ENCODE results near the gene CNTNAP2. TPM values are rescaled to one million over a fixed set of nuclear protein-coding genes. Genes with fewer than 3 reads are reported as not detected.

The CNTNAP2 gene
- total RNA-seq, 1 donor from 2014 or later = 5.4 TPM

DNA sequence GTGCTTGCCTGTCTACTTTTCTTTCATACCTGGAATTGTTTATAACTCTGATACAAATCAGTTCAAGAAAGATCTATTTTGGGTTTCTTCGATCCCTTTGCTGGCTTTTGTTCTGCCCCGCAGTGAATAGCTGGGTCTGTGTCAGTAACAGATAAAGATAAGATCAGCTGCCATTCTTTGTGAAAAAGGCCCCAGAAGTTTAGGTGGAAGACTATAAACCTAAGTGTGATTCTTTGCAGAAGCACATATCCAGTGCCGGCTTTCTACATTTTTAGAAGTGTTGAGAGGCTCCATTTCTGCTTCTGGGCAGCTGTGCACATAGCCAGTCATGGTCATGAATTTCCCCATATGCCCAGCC, 1787.6 kb downstream of the CNTNAP2 start:
- Mint-ChIP-seq H3K36me3 (ENCODE audit: low read depth, unreplicated experiment) (peaks cover 15% of the 10 kb centered on the region), H3K27ac (ENCODE audit: unreplicated experiment) (no peak overlapping the region), H3K27me3 (ENCODE audit: unreplicated experiment) (peaks cover 4% of the 10 kb centered on the region), H3K4me3 (ENCODE audit: unreplicated experiment) (no peak overlapping the region), H3K9me3 (ENCODE audit: unreplicated experiment) (peaks cover 13% of the 10 kb centered on the region), H3K4me1 (ENCODE audit: unreplicated experiment) (no peaks in the 10 kb centered on the region)
- no peak for DNase-seq (ENCODE audit: low spot score)
- TF ChIP-seq, protein P1, sequence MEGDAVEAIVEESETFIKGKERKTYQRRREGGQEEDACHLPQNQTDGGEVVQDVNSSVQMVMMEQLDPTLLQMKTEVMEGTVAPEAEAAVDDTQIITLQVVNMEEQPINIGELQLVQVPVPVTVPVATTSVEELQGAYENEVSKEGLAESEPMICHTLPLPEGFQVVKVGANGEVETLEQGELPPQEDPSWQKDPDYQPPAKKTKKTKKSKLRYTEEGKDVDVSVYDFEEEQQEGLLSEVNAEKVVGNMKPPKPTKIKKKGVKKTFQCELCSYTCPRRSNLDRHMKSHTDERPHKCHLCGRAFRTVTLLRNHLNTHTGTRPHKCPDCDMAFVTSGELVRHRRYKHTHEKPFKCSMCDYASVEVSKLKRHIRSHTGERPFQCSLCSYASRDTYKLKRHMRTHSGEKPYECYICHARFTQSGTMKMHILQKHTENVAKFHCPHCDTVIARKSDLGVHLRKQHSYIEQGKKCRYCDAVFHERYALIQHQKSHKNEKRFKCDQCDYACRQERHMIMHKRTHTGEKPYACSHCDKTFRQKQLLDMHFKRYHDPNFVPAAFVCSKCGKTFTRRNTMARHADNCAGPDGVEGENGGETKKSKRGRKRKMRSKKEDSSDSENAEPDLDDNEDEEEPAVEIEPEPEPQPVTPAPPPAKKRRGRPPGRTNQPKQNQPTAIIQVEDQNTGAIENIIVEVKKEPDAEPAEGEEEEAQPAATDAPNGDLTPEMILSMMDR (IDR thresholded peaks at IDR 0.05; ENCODE audit: unreplicated experiment) = no peak

DNA sequence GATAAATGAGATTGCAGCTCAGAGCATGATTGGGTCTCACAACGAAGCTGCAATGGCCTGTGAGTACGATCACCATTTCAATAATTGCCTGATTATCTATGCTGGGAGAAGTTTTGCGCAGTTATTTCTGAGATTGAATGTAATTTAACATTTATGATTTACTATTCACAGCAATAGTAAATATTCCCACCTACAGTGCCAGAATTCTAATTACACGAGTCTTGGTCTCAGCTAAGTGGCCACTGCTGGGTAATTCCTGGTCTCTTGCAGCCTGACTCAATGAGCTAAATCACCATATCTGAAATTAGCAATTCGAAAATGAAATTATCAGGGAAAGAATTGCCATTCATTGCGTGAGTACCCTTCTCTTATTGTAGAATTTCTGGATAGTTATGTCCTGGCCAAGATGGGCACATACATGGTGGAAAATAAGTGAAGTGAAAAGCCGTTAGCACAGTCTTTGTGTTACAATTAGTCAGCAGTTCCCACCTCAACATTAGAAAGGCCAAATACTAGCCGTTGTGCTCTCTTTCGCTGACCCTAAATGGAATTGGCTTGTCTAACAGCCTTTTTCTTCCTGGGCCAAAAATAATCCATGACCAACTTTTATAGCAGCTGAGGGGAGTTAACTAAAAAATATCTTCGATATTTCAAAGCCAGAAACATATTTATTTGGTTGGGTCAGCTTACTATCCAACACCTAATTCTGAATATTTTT, 1793.0 kb downstream of the CNTNAP2 start:
- DNase-seq (ENCODE audit: low spot score) = no peak
- Mint-ChIP-seq H3K4me3 (ENCODE audit: unreplicated experiment) (no peak overlapping the region), H3K9me3 (ENCODE audit: unreplicated experiment) (no peaks in the 10 kb centered on the region), H3K27me3 (ENCODE audit: unreplicated experiment) (peaks cover 1% of the 10 kb centered on the region), H3K36me3 (ENCODE audit: low read depth, unreplicated experiment) (peaks cover 5% of the 10 kb centered on the region), H3K4me1 (ENCODE audit: unreplicated experiment) (no peaks in the 10 kb centered on the region), H3K27ac (ENCODE audit: unreplicated experiment) (no peak overlapping the region)
- TF ChIP-seq, protein P1 (IDR thresholded peaks at IDR 0.05; ENCODE audit: unreplicated experiment) = no peak

DNA sequence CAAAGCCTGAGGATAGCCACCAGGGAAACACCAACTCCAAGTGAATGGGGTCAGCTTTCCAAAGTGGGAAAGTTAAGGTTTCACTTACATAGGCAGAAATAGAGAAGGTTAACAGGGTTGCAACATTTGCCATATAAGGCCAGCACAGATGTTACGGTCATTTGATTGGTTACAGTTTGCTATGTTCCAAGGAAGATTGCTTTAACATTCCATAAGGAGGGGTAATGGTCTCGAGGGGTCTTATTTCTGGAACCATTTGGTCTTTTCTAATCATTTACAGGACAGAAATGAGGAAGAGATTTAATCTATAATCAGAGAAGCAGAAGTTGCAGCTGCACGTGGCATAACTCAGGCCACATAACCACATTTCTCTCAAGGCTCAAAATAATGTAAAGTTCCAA, 1794.6 kb downstream of the CNTNAP2 start:
- DNase-seq (ENCODE audit: low spot score) = no peak
- Mint-ChIP-seq H3K9me3 (ENCODE audit: unreplicated experiment) (no peaks in the 10 kb centered on the region), H3K4me3 (ENCODE audit: unreplicated experiment) (no peak overlapping the region), H3K27ac (ENCODE audit: unreplicated experiment) (no peak overlapping the region), H3K4me1 (ENCODE audit: unreplicated experiment) (no peaks in the 10 kb centered on the region), H3K36me3 (ENCODE audit: low read depth, unreplicated experiment) (no peaks in the 10 kb centered on the region), H3K27me3 (ENCODE audit: unreplicated experiment) (no peaks in the 10 kb centered on the region)
- TF ChIP-seq, protein P1 (IDR thresholded peaks at IDR 0.05; ENCODE audit: unreplicated experiment) = no peak

DNA sequence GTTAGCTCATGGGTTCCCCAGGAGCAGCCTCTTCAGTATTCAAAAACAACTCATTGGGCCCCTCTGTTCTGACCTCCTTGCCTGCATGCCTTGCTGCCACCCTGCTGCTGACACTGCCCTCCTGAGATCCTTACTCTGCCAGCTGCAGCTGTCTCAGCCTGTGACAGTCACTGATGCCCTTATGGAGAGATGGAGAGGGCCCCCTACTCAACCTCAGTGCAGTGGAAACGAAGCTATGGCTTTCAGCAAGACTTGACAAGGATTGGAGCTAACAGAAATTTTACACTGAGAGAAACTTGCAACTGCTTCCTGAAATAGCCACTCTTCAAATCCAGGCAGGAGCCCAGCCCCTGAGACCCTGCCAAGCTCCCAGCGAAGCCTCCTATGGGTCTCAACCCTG, 1795.7 kb downstream of the CNTNAP2 start:
- Mint-ChIP-seq H3K9me3 (ENCODE audit: unreplicated experiment) (no peaks in the 10 kb centered on the region), H3K27ac (ENCODE audit: unreplicated experiment) (no peak overlapping the region), H3K4me1 (ENCODE audit: unreplicated experiment) (no peaks in the 10 kb centered on the region), H3K27me3 (ENCODE audit: unreplicated experiment) (no peaks in the 10 kb centered on the region), H3K4me3 (ENCODE audit: unreplicated experiment) (no peak overlapping the region), H3K36me3 (ENCODE audit: low read depth, unreplicated experiment) (no peaks in the 10 kb centered on the region)
- TF ChIP-seq, protein P1 (IDR thresholded peaks at IDR 0.05; ENCODE audit: unreplicated experiment) = no peak
- no peak for DNase-seq (ENCODE audit: low spot score)

DNA sequence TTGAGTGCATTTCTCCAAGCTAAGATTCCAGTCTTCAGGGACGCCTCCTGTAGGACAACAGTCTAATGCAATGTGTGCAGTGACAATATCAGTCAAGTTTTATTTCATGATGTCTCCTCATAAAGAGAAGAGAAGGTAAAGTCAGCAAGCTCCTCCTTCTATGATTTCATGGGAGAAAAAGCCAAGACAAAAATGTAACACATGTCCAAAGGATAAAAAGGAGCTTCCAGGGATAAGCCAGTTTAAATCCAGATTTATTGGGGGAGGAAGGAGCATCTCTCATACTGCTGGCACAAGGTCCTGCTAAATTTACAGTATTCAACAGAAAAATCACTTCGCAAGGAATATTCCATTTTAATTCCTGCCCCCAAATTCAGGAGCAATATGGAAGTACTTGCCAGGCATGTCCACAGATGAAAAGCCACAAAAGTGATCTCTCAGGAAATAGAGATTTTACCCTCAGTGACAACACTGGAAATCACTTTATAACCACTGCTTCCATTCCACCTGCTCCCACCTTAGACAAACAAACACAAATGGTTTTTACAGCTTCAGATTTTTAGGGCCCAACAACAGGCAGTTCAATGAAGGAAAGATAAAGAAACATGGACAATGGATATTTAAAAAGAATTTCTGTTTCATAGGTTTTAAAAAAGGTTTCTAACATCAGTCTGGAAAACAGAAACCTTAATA, 1796.5 kb downstream of the CNTNAP2 start:
- no peaks in the 10 kb centered on the region for H3K27me3 Mint-ChIP-seq (ENCODE audit: unreplicated experiment)
- no peak for DNase-seq (ENCODE audit: low spot score)
- no peak overlapping the region for H3K4me3 Mint-ChIP-seq (ENCODE audit: unreplicated experiment)
- TF ChIP-seq, protein P1 (IDR thresholded peaks at IDR 0.05; ENCODE audit: unreplicated experiment) = no peak
- no peaks in the 10 kb centered on the region for H3K36me3 Mint-ChIP-seq (ENCODE audit: low read depth, unreplicated experiment)
- H3K9me3 Mint-ChIP-seq (ENCODE audit: unreplicated experiment) = peaks cover 4% of the 10 kb centered on the region
- H3K27ac Mint-ChIP-seq (ENCODE audit: unreplicated experiment) = no peak overlapping the region
- no peaks in the 10 kb centered on the region for H3K4me1 Mint-ChIP-seq (ENCODE audit: unreplicated experiment)
